ENCODE results near the gene GTPBP2. TPM values are rescaled to one million over a fixed set of nuclear protein-coding genes. Genes with fewer than 3 reads are reported as not detected.
"Not testable (repeated sequence)": the region's sequence is repeated elsewhere in the genome, so short reads cannot be mapped to it uniquely, and the experiment has no call there.

GTPBP2 gene
- total RNA-seq, 2 donors from 2014 or later: 15.7 to 20.7 TPM

GRCh38 chr6:43604174-43604573 is 24.9 kb downstream of the GTPBP2 start:
- TF ChIP-seq, protein P1, sequence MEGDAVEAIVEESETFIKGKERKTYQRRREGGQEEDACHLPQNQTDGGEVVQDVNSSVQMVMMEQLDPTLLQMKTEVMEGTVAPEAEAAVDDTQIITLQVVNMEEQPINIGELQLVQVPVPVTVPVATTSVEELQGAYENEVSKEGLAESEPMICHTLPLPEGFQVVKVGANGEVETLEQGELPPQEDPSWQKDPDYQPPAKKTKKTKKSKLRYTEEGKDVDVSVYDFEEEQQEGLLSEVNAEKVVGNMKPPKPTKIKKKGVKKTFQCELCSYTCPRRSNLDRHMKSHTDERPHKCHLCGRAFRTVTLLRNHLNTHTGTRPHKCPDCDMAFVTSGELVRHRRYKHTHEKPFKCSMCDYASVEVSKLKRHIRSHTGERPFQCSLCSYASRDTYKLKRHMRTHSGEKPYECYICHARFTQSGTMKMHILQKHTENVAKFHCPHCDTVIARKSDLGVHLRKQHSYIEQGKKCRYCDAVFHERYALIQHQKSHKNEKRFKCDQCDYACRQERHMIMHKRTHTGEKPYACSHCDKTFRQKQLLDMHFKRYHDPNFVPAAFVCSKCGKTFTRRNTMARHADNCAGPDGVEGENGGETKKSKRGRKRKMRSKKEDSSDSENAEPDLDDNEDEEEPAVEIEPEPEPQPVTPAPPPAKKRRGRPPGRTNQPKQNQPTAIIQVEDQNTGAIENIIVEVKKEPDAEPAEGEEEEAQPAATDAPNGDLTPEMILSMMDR (IDR thresholded peaks at IDR 0.05): no peak
- Histone ChIP-seq H3K9me3 (no peaks in the 10 kb centered on the region), H3K36me3 (peaks cover 17% of the 10 kb centered on the region), H3K27ac (no peak overlapping the region), H3K4me3 (no peak overlapping the region), H3K27me3 (no peaks in the 10 kb centered on the region), H3K4me1 (no peaks in the 10 kb centered on the region)
- DNase-seq (ENCODE audit: low spot score): no peak

GRCh38 chr6:43600595-43600994 is 28.5 kb downstream of the GTPBP2 start:
- Histone ChIP-seq H3K27me3 (no peaks in the 10 kb centered on the region), H3K4me1 (no peaks in the 10 kb centered on the region), H3K4me3 (no peak overlapping the region), H3K36me3 (peaks cover 22% of the 10 kb centered on the region), H3K9me3 (no peaks in the 10 kb centered on the region), H3K27ac (no peak overlapping the region)
- DNase-seq (ENCODE audit: low spot score): no peak
- TF ChIP-seq, protein P1 (IDR thresholded peaks at IDR 0.05): no peak

DNA sequence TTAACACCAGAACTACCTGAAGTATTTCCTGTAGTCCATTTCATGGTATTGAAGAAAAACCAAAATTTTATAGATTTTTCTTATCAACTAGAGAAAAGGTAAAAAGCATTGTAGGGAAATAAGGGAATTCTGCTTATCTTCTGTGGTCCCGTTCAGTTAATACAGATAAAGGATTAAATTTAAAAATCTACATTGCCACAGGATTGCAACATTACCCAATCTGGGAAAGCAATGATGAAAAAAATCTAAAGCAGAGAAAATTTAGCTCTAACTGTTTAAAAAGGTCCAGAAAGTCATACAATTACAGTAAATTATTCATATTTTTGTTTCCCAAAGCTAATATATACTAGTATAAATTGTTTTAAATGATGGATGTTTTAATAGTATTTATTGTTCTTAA is 35.1 kb downstream of the GTPBP2 start:
- H3K27me3 ChIP-seq: no peaks in the 10 kb centered on the region
- no peaks in the 10 kb centered on the region for H3K4me1 ChIP-seq
- no peak for DNase-seq (ENCODE audit: low spot score)
- no peaks in the 10 kb centered on the region for H3K9me3 ChIP-seq
- H3K36me3 ChIP-seq: peaks cover 5% of the 10 kb centered on the region
- H3K4me3 ChIP-seq: no peak overlapping the region
- TF ChIP-seq, protein P1 (IDR thresholded peaks at IDR 0.05): no peak
- H3K27ac ChIP-seq: no peak overlapping the region

GRCh38 chr6:43589564-43589963 is 39.5 kb downstream of the GTPBP2 start:
- H3K9me3 ChIP-seq; H3K27ac ChIP-seq; H3K4me3 ChIP-seq; H3K4me1 ChIP-seq; DNase-seq (ENCODE audit: low spot score); H3K27me3 ChIP-seq: not testable (repeated sequence)
- H3K36me3 ChIP-seq: peaks cover 29% of the 10 kb centered on the region

DNA sequence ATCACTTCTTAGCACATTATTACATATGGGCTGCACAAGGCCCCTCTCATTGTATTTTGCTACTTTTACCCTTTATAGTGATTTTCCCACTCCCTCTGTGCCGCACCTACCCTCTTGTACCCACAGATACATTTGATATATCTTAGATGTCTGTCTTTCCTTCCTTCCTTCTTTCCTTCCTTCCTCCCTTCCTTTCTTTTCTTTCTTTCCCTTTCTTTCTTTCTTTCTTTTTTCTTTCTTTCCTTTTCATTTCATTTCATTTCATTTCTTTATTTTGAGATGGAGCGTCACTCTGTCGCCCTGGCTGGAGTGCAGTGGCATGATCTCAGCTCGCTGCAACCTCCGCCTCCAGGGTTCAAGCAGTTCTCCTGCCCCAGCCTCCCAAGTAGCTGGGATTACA is 40.9 kb downstream of the GTPBP2 start:
- H3K36me3 ChIP-seq: peaks cover 42% of the 10 kb centered on the region
- no peaks in the 10 kb centered on the region for H3K9me3 ChIP-seq
- TF ChIP-seq, protein P1 (IDR thresholded peaks at IDR 0.05): no peak
- no peak for DNase-seq (ENCODE audit: low spot score)
- no peak overlapping the region for H3K4me3 ChIP-seq
- H3K27ac ChIP-seq: no peak overlapping the region
- H3K27me3 ChIP-seq: no peaks in the 10 kb centered on the region
- H3K4me1 ChIP-seq: no peaks in the 10 kb centered on the region

DNA sequence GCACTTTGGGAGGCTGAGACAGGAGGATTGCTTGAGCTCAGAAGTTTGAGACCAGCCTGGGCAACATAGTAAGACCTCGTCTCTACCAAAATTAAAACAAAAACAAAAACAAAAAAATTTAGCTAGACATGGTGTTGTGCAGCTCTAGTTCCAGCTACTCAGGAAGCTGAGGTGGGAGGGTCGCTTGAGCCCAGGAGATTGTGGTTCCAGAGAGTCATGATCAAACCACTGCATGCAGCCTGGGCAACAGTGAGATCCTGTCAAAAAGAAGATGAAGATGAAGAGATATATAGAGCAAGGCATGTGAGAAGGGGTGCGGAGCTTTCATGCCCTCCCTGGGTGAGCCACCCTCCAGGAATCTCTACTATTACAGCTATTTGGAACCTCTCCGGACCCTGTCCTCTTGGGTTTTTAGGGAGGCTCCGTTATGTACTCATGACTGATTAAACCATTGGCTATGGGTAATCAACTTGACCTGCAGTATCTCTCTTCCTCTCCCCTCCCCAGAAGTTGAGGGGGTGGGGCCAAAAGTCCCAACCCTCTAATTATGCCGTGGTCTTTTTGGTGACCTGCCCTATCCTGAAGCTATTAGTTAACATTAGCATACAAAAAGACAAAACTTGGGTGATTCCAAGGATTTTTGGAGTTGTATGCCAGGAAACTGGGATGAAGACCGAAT is 44.0 kb downstream of the GTPBP2 start:
- no peak for DNase-seq (ENCODE audit: low spot score)
- H3K27me3 ChIP-seq: no peaks in the 10 kb centered on the region
- no peaks in the 10 kb centered on the region for H3K4me1 ChIP-seq
- H3K36me3 ChIP-seq: peaks cover 50% of the 10 kb centered on the region
- no peak overlapping the region for H3K27ac ChIP-seq
- TF ChIP-seq, protein P1 (IDR thresholded peaks at IDR 0.05): no peak
- no peak overlapping the region for H3K4me3 ChIP-seq
- H3K9me3 ChIP-seq: no peaks in the 10 kb centered on the region
